ENCODE measurements around the gene ZNF778.

ZNF778 gene

GRCh38 chr16:89176717-89177116, 40.8 kb upstream of the ZNF778 start:
- Histone ChIP-seq H3F3A (ENCODE audit: low read depth) (no peaks in the 10 kb centered on the region), H3K79me2 (ENCODE audit: insufficient read depth, low read length) (no peaks in the 10 kb centered on the region), H3K4me1 (ENCODE audit: insufficient read depth, low read length, poor library complexity, severe bottlenecking) (no peaks in the 10 kb centered on the region), H3K4me2 (ENCODE audit: low read depth, low read length, poor library complexity, severe bottlenecking) (no peak overlapping the region), H3K27me3 (ENCODE audit: insufficient read depth, low read length, poor library complexity, severe bottlenecking) (no peaks in the 10 kb centered on the region), H3K36me3 (ENCODE audit: insufficient read depth, low read length) (no peaks in the 10 kb centered on the region), H3K9me2 (replicated peaks; ENCODE audit: low read depth, low read length) (no peaks in the 10 kb centered on the region), H4K20me1 (ENCODE audit: insufficient read depth, low read length, poor library complexity, severe bottlenecking) (no peaks in the 10 kb centered on the region), H3K9me3 (ENCODE audit: insufficient read depth, low read depth, low read length) (no peaks in the 10 kb centered on the region), H2AFZ (ENCODE audit: low read length) (no peak overlapping the region), H3K9ac (ENCODE audit: low read depth, low read length, poor library complexity, severe bottlenecking) (no peak overlapping the region), H3K4me3 (ENCODE audit: low read length, poor library complexity, severe bottlenecking) (no peak overlapping the region)
- no peak for TF ChIP-seq CTCF (conservative IDR thresholded peaks at IDR 0.05; ENCODE audit: low read length)
- TF ChIP-seq EZH2phosphoT487 (IDR thresholded peaks at IDR 0.05; ENCODE audit: borderline replicate concordance): no peak

- H3K79me2 ChIP-seq (ENCODE audit: insufficient read depth, low read length): no peaks in the 10 kb centered on the region
- H3K4me2 ChIP-seq (ENCODE audit: low read depth, low read length, poor library complexity, severe bottlenecking): no peak overlapping the region
- no peaks in the 10 kb centered on the region for H3K9me3 ChIP-seq (ENCODE audit: insufficient read depth, low read depth, low read length)
- H3K9me2 ChIP-seq (replicated peaks; ENCODE audit: low read depth, low read length): no peaks in the 10 kb centered on the region
- no peaks in the 10 kb centered on the region for H3K27me3 ChIP-seq (ENCODE audit: insufficient read depth, low read length, poor library complexity, severe bottlenecking)
- no peaks in the 10 kb centered on the region for H3K4me1 ChIP-seq (ENCODE audit: insufficient read depth, low read length, poor library complexity, severe bottlenecking)
- H3K9ac ChIP-seq (ENCODE audit: low read depth, low read length, poor library complexity, severe bottlenecking): no peak overlapping the region
- no peak for TF ChIP-seq EZH2phosphoT487 (IDR thresholded peaks at IDR 0.05; ENCODE audit: borderline replicate concordance)
- TF ChIP-seq CTCF (conservative IDR thresholded peaks at IDR 0.05; ENCODE audit: low read length): no peak
- no peaks in the 10 kb centered on the region for H3F3A ChIP-seq (ENCODE audit: low read depth)
- H2AFZ ChIP-seq (ENCODE audit: low read length): no peak overlapping the region
- no peaks in the 10 kb centered on the region for H3K36me3 ChIP-seq (ENCODE audit: insufficient read depth, low read length)
- no peak overlapping the region for H3K4me3 ChIP-seq (ENCODE audit: low read length, poor library complexity, severe bottlenecking)
- H4K20me1 ChIP-seq (ENCODE audit: insufficient read depth, low read length, poor library complexity, severe bottlenecking): no peaks in the 10 kb centered on the region
Observed at GRCh38 chr16:89177501-89177900, 40.0 kb upstream of the ZNF778 start.

- H3K4me3 ChIP-seq (ENCODE audit: low read length, poor library complexity, severe bottlenecking): no peak overlapping the region
- H3K9me3 ChIP-seq (ENCODE audit: insufficient read depth, low read depth, low read length): no peaks in the 10 kb centered on the region
- TF ChIP-seq CTCF (conservative IDR thresholded peaks at IDR 0.05; ENCODE audit: low read length) (no peak), EZH2phosphoT487 (IDR thresholded peaks at IDR 0.05; ENCODE audit: borderline replicate concordance) (no peak)
- H2AFZ ChIP-seq (ENCODE audit: low read length): no peak overlapping the region
- H3K79me2 ChIP-seq (ENCODE audit: insufficient read depth, low read length): no peaks in the 10 kb centered on the region
- no peak overlapping the region for H3K9ac ChIP-seq (ENCODE audit: low read depth, low read length, poor library complexity, severe bottlenecking)
- H3K4me2 ChIP-seq (ENCODE audit: low read depth, low read length, poor library complexity, severe bottlenecking): no peak overlapping the region
- H3F3A ChIP-seq (ENCODE audit: low read depth): no peaks in the 10 kb centered on the region
- H3K4me1 ChIP-seq (ENCODE audit: insufficient read depth, low read length, poor library complexity, severe bottlenecking): no peaks in the 10 kb centered on the region
- H3K27me3 ChIP-seq (ENCODE audit: insufficient read depth, low read length, poor library complexity, severe bottlenecking): no peaks in the 10 kb centered on the region
- no peaks in the 10 kb centered on the region for H4K20me1 ChIP-seq (ENCODE audit: insufficient read depth, low read length, poor library complexity, severe bottlenecking)
- H3K36me3 ChIP-seq (ENCODE audit: insufficient read depth, low read length): no peaks in the 10 kb centered on the region
- no peaks in the 10 kb centered on the region for H3K9me2 ChIP-seq (replicated peaks; ENCODE audit: low read depth, low read length)
Observed at GRCh38 chr16:89178453-89179147, 38.9 kb upstream of the ZNF778 start.
